WTC11 (cell line): ENCODE data around the gene RSPH10B. TPM values are rescaled to one million over a fixed set of nuclear protein-coding genes. Genes with fewer than 3 reads are reported as not detected.
"Not testable (repeated sequence)": the region's sequence is repeated elsewhere in the genome, so short reads cannot be mapped to it uniquely, and the experiment has no call there.

Experiments used
- ATAC-seq: fragments of 200-7000 bp; cut with Tn5 transposase; 2 replicates; pipeline ENCODE4 v1.10.0; 2021; ENCODE audit warnings: mild to moderate bottlenecking, moderate library complexity
- CTCF ChIA-PET: fragments of 300-600 bp; sonication (Branson Sonifier 250); formaldehyde crosslinking; loops from one replicate; lab custom pipeline; 2021; ENCODE audit warnings: antibody characterized with exemption; lab: Charles Lee
- POLR2A ChIA-PET: fragments of 350-600 bp; sonication (Branson Sonifier 250); formaldehyde crosslinking; loops from one replicate; lab custom pipeline; 2021; ENCODE audit warnings: antibody characterized with exemption; lab: Charles Lee
- DNase-seq: peaks from one replicate; pipeline ENCODE4 v3.0.0; 2021; ENCODE audit warnings: low spot score
- H3K27ac Mint-ChIP-seq: 2 replicates; pipeline ENCODE4 v1.8.0; 2021; ENCODE audit warnings: mixed read lengths
- H3K27me3 Mint-ChIP-seq: 2 replicates; pipeline ENCODE4 v1.8.0; 2021; ENCODE audit warnings: low read depth, mild to moderate bottlenecking, moderate library complexity, mixed read lengths
- H3K36me3 Mint-ChIP-seq: 2 replicates; pipeline ENCODE4 v1.8.0; 2021; ENCODE audit warnings: mixed read lengths
- H3K4me1 Mint-ChIP-seq: 2 replicates; pipeline ENCODE4 v1.8.0; 2022; ENCODE audit warnings: mixed read lengths
- H3K4me3 Mint-ChIP-seq: 2 replicates; pipeline ENCODE4 v1.8.0; 2021; ENCODE audit warnings: mild to moderate bottlenecking, moderate library complexity, mixed read lengths
- H3K9me3 Mint-ChIP-seq: 2 replicates; pipeline ENCODE4 v1.8.0; 2021; ENCODE audit warnings: mixed read lengths
- CBFB ChIP-seq: sonication (generic); formaldehyde crosslinking; IDR thresholded peaks from 2 replicates; pipeline ENCODE4 v1.8.1; 2022; ENCODE audit warnings: mild to moderate bottlenecking, low read depth, missing genetic modification reagents
- EMX1 ChIP-seq: fragments of 250-450 bp; sonication (Bioruptor Pico); IDR thresholded peaks from 2 replicates; pipeline ENCODE4 v1.8.0; 2021; ENCODE audit warnings: mild to moderate bottlenecking
- JUN ChIP-seq: sonication (generic); formaldehyde crosslinking; IDR thresholded peaks from 2 replicates; pipeline ENCODE4 v1.8.0; 2023; ENCODE audit warnings: mild to moderate bottlenecking, missing genetic modification reagents
- MYBL2 ChIP-seq: sonication (generic); formaldehyde crosslinking; IDR thresholded peaks from 2 replicates; pipeline ENCODE4 v1.8.1; 2023; ENCODE audit warnings: mild to moderate bottlenecking, moderate library complexity, missing genetic modification reagents
- NFATC4 ChIP-seq: fragments of 250-450 bp; sonication (Bioruptor Pico); IDR thresholded peaks from 2 replicates; pipeline ENCODE4 v1.9.0; 2021; ENCODE audit warnings: mild to moderate bottlenecking
- NR1H2 ChIP-seq: sonication (generic); formaldehyde crosslinking; IDR thresholded peaks from 2 replicates; pipeline ENCODE4 v1.9.0; 2021; ENCODE audit warnings: mild to moderate bottlenecking, moderate library complexity, missing genetic modification reagents
- STAT6 ChIP-seq: sonication (generic); formaldehyde crosslinking; conservative IDR thresholded peaks from 2 replicates; pipeline ENCODE4 v1.8.1; 2023; ENCODE audit warnings: mild to moderate bottlenecking, low read depth, missing genetic modification reagents, moderate library complexity
- ZNF121 ChIP-seq: sonication (generic); formaldehyde crosslinking; IDR thresholded peaks from 2 replicates; pipeline ENCODE4 v1.8.0; 2023; ENCODE audit warnings: missing genetic modification reagents
- total RNA-seq: library from RNA; stranded (reverse); gene quantifications from 3 replicates; pipeline ENCODE4 v1.2.3, GENCODE V29; 2021
- TF ChIP-seq, protein P1 (sequence below): sonication (generic); formaldehyde crosslinking; IDR thresholded peaks from 2 replicates; pipeline ENCODE4 v1.8.1; 2022; ENCODE audit warnings: mild to moderate bottlenecking, missing genetic modification reagents, moderate library complexity, borderline replicate concordance
- TF ChIP-seq, protein P2 (sequence below): sonication (generic); formaldehyde crosslinking; IDR thresholded peaks from 2 replicates; pipeline ENCODE4 v1.8.1; 2023; ENCODE audit warnings: mild to moderate bottlenecking, moderate library complexity, missing genetic modification reagents
- TF ChIP-seq, protein P3 (sequence below): fragments of 250-450 bp; sonication (Bioruptor Pico); IDR thresholded peaks from 2 replicates; pipeline ENCODE4 v1.9.0; 2021; ENCODE audit warnings: mild to moderate bottlenecking

Gene RSPH10B
- total RNA-seq, 1 experiment from 2014 or later = 0.35 TPM

- no peak for ATAC-seq
- no peaks in the 10 kb centered on the region for H3K9me3 Mint-ChIP-seq
- peak overlapping the region; percentile 87; the same call in 1 of the 2 replicates for H3K27ac Mint-ChIP-seq
- POLR2A ChIA-PET = no interaction called here
- peaks cover 15% of the 10 kb centered on the region for H3K4me1 Mint-ChIP-seq
- no peaks in the 10 kb centered on the region for H3K27me3 Mint-ChIP-seq
- TF ChIP-seq EMX1 (no peak), NFATC4 (CRISPR knock-in tag) (no peak), CBFB (CRISPR knock-in tag) (no peak)
- TF ChIP-seq, protein P1, sequence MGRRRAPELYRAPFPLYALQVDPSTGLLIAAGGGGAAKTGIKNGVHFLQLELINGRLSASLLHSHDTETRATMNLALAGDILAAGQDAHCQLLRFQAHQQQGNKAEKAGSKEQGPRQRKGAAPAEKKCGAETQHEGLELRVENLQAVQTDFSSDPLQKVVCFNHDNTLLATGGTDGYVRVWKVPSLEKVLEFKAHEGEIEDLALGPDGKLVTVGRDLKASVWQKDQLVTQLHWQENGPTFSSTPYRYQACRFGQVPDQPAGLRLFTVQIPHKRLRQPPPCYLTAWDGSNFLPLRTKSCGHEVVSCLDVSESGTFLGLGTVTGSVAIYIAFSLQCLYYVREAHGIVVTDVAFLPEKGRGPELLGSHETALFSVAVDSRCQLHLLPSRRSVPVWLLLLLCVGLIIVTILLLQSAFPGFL (CRISPR knock-in tag) = no peak
- TF ChIP-seq, protein P2, sequence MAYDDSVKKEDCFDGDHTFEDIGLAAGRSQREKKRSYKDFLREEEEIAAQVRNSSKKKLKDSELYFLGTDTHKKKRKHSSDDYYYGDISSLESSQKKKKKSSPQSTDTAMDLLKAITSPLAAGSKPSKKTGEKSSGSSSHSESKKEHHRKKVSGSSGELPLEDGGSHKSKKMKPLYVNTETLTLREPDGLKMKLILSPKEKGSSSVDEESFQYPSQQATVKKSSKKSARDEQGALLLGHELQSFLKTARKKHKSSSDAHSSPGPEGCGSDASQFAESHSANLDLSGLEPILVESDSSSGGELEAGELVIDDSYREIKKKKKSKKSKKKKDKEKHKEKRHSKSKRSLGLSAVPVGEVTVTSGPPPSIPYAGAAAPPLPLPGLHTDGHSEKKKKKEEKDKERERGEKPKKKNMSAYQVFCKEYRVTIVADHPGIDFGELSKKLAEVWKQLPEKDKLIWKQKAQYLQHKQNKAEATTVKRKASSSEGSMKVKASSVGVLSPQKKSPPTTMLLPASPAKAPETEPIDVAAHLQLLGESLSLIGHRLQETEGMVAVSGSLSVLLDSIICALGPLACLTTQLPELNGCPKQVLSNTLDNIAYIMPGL (CRISPR knock-in tag) = no peak
- CTCF ChIA-PET = interaction anchor here (0.6 kb wide), 1 partner anchor 647 kb away, joined by 3 read pairs; no protein-coding TSS in a partner anchor
- no peak for DNase-seq
- H3K36me3 Mint-ChIP-seq = peaks cover 45% of the 10 kb centered on the region
- no peak overlapping the region for H3K4me3 Mint-ChIP-seq
These were observed 42.0 kb upstream of the RSPH10B start for GRCh38 chr7:6012355-6013104.

- CTCF ChIA-PET = no interaction called here
- no peak overlapping the region for H3K4me3 Mint-ChIP-seq
- H3K4me1 Mint-ChIP-seq = peaks cover 18% of the 10 kb centered on the region
- TF ChIP-seq EMX1 = no peak
- ATAC-seq (no peak), DNase-seq (no peak)
- H3K27ac Mint-ChIP-seq = peak overlapping the region; percentile 83; the same call in 1 of the 2 replicates
- POLR2A ChIA-PET = no interaction called here
- peaks cover 37% of the 10 kb centered on the region for H3K36me3 Mint-ChIP-seq
- no peaks in the 10 kb centered on the region for H3K9me3 Mint-ChIP-seq
- H3K27me3 Mint-ChIP-seq = no peaks in the 10 kb centered on the region
These were observed 41.1 kb upstream of the RSPH10B start for GRCh38 chr7:6011541-6011940.

DNA sequence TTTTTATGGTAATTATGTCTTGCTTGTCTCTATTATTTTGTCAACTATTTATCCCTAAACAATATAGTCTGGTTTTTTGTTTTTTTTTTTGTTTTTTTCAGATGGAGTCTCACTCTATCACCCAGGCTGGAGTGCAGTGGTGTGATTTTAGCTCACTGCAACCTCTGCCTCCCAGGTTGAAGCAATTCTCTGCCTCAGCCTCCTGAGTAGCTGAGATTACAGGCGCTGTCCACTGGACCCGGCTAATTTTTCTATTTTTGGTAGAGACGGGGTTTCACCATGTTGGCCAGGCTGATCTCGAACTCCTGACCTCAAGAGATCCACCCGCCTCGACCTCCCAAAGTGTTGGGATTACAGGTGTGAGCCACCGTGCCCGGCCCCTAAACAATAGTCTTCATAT, 39.9 kb upstream of the RSPH10B start:
- DNase-seq, H3K27me3 Mint-ChIP-seq, POLR2A ChIA-PET, CTCF ChIA-PET, H3K9me3 Mint-ChIP-seq, ATAC-seq: not testable (repeated sequence)
- Mint-ChIP-seq H3K4me1 (peaks cover 18% of the 10 kb centered on the region), H3K4me3 (peak overlapping the region; percentile 81), H3K36me3 (peaks cover 29% of the 10 kb centered on the region), H3K27ac (peak overlapping the region; percentile 82; the same call in 1 of the 2 replicates)

DNA sequence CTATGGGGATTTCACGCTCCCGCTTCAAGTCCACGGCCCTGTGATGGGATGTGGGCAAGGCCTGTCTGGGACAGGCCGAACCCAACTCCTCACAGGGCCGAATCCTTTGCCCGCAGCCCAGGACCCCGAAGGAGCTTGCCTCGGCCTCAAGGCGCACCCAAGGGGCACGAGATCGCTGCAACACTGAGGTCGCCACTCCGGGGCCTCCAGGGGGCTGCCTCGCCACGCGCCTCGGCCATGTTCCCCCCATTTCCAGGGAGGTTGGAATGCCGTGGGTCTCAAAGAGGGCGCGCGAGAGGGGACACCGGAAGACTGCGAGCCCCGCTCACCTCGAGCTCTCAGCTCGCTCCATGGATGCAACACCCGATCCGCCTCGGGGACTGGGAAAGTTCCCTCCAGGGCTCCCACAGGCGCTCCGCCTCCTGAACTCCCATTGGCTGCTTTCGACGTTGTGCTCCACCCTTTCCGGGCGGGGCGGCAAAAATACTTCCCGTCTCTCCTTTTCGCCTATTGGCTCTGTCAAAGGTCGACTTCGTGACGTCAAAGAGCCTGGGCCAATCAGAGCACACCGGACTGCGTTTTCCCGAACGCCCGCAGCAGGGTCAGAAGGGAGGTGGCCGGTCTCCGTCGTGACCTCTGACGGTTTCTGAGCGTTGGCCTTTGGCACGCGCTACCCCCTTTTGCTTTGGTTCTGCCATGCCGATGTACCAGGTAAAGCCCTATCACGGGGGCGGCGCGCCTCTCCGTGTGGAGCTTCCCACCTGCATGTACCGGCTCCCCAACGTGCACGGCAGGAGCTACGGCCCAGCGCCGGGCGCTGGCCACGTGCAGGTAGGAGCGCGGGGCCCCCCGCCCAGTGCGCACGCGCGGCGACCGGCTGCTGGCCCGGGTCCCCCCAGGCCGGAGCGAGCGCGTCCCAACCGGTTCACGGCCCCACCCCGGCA, 38.5 kb upstream of the RSPH10B start, which contains the start of the genes AIMP2 and PMS2:
Gene AIMP2 (plus strand): TSS at position 605 of the 944 bp plus-strand sequence. CDS start 92 bp downstream, at position 697.
Gene PMS2 (minus strand): TSS at position 382 of the 944 bp plus-strand sequence. CDS start 30 bp downstream, at position 352.
- Mint-ChIP-seq H3K4me1 (peaks cover 18% of the 10 kb centered on the region), H3K27ac (peak within 1 kb of the TSS; percentile 92), H3K9me3 (no peaks in the 10 kb centered on the region), H3K4me3 (peak within 1 kb of the TSS; percentile 81), H3K36me3 (peaks cover 22% of the 10 kb centered on the region), H3K27me3 (no peaks in the 10 kb centered on the region)
- DNase-seq (peak; percentile 99), ATAC-seq (peak; percentile 95)
- ChIA-PET POLR2A (interaction anchor here (0.6 to 1.3 kb wide), 5 partner anchors 10 to 367 kb away, joined by 3 to 5 read pairs (median 4); no protein-coding TSS in a partner anchor), CTCF (interaction anchor here (1.1 to 1.6 kb wide), 3 partner anchors 11 to 152 kb away, joined by 3 to 11 read pairs (median 5); no protein-coding TSS in a partner anchor)
- 0 out of 2 replicates have a peak, but pooled peaks have one; percentile 12 for TF ChIP-seq ZNF121 (CRISPR knock-in tag)
- TF ChIP-seq, protein P3, sequence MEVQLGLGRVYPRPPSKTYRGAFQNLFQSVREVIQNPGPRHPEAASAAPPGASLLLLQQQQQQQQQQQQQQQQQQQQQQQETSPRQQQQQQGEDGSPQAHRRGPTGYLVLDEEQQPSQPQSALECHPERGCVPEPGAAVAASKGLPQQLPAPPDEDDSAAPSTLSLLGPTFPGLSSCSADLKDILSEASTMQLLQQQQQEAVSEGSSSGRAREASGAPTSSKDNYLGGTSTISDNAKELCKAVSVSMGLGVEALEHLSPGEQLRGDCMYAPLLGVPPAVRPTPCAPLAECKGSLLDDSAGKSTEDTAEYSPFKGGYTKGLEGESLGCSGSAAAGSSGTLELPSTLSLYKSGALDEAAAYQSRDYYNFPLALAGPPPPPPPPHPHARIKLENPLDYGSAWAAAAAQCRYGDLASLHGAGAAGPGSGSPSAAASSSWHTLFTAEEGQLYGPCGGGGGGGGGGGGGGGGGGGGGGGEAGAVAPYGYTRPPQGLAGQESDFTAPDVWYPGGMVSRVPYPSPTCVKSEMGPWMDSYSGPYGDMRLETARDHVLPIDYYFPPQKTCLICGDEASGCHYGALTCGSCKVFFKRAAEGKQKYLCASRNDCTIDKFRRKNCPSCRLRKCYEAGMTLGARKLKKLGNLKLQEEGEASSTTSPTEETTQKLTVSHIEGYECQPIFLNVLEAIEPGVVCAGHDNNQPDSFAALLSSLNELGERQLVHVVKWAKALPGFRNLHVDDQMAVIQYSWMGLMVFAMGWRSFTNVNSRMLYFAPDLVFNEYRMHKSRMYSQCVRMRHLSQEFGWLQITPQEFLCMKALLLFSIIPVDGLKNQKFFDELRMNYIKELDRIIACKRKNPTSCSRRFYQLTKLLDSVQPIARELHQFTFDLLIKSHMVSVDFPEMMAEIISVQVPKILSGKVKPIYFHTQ (CRISPR knock-in tag) = no peak
- TF ChIP-seq STAT6 = no peak
- TF ChIP-seq MYBL2 (CRISPR knock-in tag) = peak; percentile 95
- no peak for TF ChIP-seq NR1H2 (CRISPR knock-in tag)
- TF ChIP-seq JUN (CRISPR knock-in tag) = peak; percentile 82; the same call in 1 of the 2 replicates
- TF ChIP-seq, protein P2 (CRISPR knock-in tag) = peak; percentile 34; the same call in 1 of the 2 replicates
